Measurements from ENCODE around the gene TYRO3. TPM values are rescaled to one million over a fixed set of nuclear protein-coding genes. Genes with fewer than 3 reads are reported as not detected.

TYRO3 gene
- total and polyA plus RNA-seq, 2 of the 13 experiments (the other 11 are each of a cell fraction or from before 2014, with no cell fraction given) = 24.0 to 43.6 TPM

DNA sequence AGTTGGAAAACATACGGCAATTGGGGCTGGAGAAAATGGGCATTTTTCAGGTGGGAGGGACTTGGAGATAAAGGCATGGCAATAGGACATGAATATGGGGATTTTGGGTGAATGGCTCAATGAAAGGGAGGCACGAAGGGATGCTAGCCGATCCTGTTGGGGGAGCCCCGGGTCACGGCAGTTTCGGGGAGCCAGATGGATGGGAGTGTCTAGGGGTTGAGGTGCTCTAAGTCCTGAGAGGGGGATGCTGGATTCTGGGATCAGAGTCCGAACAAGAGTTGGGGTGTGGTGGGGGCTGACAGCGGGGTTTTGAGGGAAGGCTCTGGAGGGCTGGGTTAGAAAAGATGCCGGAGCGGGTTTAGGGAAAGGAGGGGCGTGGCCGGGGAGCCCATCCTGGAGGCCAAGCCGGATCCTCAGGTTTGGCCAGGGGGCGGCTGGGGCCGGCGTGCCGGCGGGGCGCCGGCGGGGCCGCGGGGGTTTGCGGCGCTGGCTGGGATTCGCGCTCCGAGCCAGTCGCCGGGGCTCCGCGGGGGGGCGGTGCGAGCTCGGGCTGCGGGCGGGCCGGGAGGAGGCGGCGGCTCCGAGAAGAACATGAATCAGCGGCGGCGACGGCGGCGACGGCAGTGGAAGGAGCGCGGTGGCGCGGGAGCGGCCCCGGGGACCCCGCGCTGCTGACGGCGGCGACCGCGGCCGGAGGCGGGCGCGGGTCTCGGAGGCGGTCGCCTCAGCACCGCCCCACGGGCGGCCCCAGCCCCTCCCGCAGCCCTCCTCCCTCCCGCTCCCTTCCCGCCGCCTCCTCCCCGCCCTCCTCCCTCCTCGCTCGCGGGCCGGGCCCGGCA lies at the start of gene TYRO3 (continued):
- TF ChIP-seq, protein P1, sequence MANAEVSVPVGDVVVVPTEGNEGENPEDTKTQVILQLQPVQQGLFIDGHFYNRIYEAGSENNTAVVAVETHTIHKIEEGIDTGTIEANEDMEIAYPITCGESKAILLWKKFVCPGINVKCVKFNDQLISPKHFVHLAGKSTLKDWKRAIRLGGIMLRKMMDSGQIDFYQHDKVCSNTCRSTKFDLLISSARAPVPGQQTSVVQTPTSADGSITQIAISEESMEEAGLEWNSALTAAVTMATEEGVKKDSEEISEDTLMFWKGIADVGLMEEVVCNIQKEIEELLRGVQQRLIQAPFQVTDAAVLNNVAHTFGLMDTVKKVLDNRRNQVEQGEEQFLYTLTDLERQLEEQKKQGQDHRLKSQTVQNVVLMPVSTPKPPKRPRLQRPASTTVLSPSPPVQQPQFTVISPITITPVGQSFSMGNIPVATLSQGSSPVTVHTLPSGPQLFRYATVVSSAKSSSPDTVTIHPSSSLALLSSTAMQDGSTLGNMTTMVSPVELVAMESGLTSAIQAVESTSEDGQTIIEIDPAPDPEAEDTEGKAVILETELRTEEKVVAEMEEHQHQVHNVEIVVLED (CRISPR knock-in tag; IDR thresholded peaks at IDR 0.05; ENCODE audit: borderline replicate concordance) = no peak
- no peak for TF ChIP-seq ZNF232 (CRISPR knock-in tag; IDR thresholded peaks at IDR 0.05; ENCODE audit: borderline replicate concordance)
- TF ChIP-seq CCDC6 (CRISPR knock-in tag; IDR thresholded peaks at IDR 0.05) = 0 out of 2 replicates have a peak, but pooled peaks have one; percentile 27
- no peak for TF ChIP-seq PLRG1 (conservative IDR thresholded peaks at IDR 0.05)
- no peak for TF ChIP-seq ZSCAN22 (CRISPR knock-in tag; IDR thresholded peaks at IDR 0.05)
- peak; percentile 31; the same call in 1 of the 2 replicates for TF ChIP-seq ZFY (CRISPR knock-in tag; IDR thresholded peaks at IDR 0.05)
- no peak for TF ChIP-seq ZFP1 (CRISPR knock-in tag; IDR thresholded peaks at IDR 0.05)
- TF ChIP-seq ZNF790 (CRISPR knock-in tag; IDR thresholded peaks at IDR 0.05; ENCODE audit: borderline replicate concordance) = no peak
- TF ChIP-seq, protein P2, sequence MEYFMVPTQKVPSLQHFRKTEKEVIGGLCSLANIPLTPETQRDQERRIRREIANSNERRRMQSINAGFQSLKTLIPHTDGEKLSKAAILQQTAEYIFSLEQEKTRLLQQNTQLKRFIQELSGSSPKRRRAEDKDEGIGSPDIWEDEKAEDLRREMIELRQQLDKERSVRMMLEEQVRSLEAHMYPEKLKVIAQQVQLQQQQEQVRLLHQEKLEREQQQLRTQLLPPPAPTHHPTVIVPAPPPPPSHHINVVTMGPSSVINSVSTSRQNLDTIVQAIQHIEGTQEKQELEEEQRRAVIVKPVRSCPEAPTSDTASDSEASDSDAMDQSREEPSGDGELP (IDR thresholded peaks at IDR 0.05; ENCODE audit: borderline replicate concordance, low read depth) = no peak
- TF ChIP-seq ZFAT (CRISPR knock-in tag; conservative IDR thresholded peaks at IDR 0.05) = no peak
- no peak for TF ChIP-seq ZSCAN12 (CRISPR knock-in tag; IDR thresholded peaks at IDR 0.05)
- no peak for TF ChIP-seq ZNF557 (CRISPR knock-in tag; IDR thresholded peaks at IDR 0.05)
- TF ChIP-seq TEAD2 (CRISPR knock-in tag; IDR thresholded peaks at IDR 0.05) = no peak
- TF ChIP-seq HNRNPH1 (optimal IDR thresholded peaks at IDR 0.05; ENCODE audit: low read depth, low read length) = no peak
- no peak for TF ChIP-seq FOSL2 (CRISPR knock-in tag; IDR thresholded peaks at IDR 0.05)
- TF ChIP-seq CEBPZ (IDR thresholded peaks at IDR 0.05; ENCODE audit: low read length) = no peak
- TF ChIP-seq, protein P3, sequence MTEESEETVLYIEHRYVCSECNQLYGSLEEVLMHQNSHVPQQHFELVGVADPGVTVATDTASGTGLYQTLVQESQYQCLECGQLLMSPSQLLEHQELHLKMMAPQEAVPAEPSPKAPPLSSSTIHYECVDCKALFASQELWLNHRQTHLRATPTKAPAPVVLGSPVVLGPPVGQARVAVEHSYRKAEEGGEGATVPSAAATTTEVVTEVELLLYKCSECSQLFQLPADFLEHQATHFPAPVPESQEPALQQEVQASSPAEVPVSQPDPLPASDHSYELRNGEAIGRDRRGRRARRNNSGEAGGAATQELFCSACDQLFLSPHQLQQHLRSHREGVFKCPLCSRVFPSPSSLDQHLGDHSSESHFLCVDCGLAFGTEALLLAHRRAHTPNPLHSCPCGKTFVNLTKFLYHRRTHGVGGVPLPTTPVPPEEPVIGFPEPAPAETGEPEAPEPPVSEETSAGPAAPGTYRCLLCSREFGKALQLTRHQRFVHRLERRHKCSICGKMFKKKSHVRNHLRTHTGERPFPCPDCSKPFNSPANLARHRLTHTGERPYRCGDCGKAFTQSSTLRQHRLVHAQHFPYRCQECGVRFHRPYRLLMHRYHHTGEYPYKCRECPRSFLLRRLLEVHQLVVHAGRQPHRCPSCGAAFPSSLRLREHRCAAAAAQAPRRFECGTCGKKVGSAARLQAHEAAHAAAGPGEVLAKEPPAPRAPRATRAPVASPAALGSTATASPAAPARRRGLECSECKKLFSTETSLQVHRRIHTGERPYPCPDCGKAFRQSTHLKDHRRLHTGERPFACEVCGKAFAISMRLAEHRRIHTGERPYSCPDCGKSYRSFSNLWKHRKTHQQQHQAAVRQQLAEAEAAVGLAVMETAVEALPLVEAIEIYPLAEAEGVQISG (CRISPR knock-in tag; IDR thresholded peaks at IDR 0.05) = 0 out of 2 replicates have a peak, but pooled peaks have one; percentile 9
- TF ChIP-seq GTF2F1 (IDR thresholded peaks at IDR 0.05; ENCODE audit: low read length) = no peak
- no peak for TF ChIP-seq ZSCAN25 (CRISPR knock-in tag; IDR thresholded peaks at IDR 0.05)
- TF ChIP-seq, protein P4, sequence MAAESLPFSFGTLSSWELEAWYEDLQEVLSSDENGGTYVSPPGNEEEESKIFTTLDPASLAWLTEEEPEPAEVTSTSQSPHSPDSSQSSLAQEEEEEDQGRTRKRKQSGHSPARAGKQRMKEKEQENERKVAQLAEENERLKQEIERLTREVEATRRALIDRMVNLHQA (CRISPR knock-in tag; IDR thresholded peaks at IDR 0.05) = no peak
- TF ChIP-seq SRY (CRISPR knock-in tag; IDR thresholded peaks at IDR 0.05) = no peak
- TF ChIP-seq CREBL2 (CRISPR knock-in tag; IDR thresholded peaks at IDR 0.05; ENCODE audit: borderline replicate concordance) = no peak

Data from HepG2 (cell line).